ENCODE data around the gene CYBC1. TPM values are rescaled to one million over a fixed set of nuclear protein-coding genes. Genes with fewer than 3 reads are reported as not detected.
"Not testable (repeated sequence)": the region's sequence is repeated elsewhere in the genome, so short reads cannot be mapped to it uniquely, and the experiment has no call there.

CYBC1 gene
- polyA plus RNA-seq, 3 donors, result 43.7 to 56.5 (median 51.1) TPM

DNA sequence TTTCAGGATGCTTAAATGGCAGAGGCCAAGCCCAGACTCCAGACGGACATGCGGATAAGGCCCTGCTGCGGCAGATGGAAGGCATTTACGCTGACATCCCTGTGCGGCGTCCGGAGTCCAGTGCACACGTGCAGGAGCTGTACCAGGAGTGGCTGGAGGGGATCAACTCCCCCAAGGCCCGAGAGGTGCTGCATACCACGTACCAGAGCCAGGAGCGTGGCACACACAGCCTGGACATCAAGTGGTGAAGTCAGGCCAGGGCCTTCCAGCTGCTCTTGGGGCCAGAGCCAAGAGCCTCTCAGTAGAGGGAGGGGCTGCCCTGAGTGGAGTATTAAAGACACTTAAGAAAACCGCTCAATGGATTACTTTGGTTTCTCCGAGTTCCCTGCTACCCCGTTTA lies 37.4 kb upstream of the CYBC1 start:
- DNase-seq (ENCODE audit: extremely low read depth in 1 of 11, low read depth in 9 of 11, low spot score in 4 of 11), result no peak

DNA sequence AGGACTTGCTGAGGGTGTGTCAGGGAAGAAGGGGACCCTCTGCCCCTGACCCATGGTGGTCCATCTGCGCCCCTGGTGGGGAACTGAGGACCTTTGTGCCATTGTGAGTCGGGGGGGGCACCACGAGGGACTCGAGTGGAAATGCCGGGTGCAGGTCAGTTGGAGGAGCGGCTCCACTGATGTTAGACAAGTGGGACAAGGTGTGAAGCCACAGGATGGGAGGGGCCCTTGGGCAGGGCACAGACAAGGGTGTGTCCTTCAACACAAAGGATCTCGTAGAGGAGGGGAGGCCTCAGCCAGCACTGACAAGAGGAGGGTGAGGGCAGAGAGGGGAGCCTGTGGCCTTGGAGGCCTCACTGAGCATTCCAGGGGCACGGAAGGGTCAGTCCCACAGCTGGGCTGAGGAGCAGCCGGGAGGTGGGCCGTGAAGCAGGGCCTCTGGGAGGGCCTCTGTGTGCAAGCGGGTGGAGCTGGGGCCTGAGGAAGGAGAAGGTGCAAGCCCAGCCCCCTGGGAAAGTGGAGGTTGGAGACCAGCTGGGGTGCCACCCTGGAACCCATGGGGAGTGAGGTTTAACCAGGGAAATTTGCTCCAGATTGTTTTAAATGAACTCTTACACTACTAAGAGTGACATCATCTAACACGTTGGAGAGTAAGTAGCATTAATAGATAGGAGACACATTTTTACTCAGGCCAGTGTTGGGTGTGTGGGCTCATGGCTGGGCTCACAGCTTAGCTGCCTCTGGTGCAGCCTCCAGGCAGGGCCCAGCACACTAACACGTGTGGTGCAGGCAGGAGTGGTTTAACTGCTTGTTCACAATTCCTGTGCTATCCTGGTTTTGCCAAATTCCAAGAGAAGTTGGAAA lies 35.9 kb upstream of the CYBC1 start:
- DNase-seq (ENCODE audit: extremely low read depth in 1 of 11, low read depth in 9 of 11, low spot score in 4 of 11), result no peak

DNA sequence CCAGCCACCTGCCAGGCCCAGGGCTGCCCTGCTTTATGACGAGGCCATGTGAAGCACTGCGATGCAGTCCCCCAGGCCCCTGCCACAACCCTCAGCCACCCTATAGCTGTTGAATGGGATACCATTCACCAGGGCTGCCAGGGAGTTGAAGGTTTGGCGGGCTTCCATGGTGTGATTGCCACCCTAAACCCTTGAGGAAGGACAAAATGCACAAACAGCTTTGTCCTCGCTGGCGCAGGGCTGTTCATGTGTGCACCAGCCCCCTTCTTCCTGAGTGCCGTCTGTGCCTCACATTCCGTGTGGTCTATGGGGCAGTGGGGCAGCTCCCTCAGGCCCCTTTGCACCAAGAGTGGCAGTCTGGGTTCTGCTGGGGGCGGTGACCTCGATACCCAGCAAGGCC lies 33.3 kb upstream of the CYBC1 start:
- no peak for DNase-seq (ENCODE audit: extremely low read depth in 1 of 11, low read depth in 9 of 11, low spot score in 4 of 11)

DNA sequence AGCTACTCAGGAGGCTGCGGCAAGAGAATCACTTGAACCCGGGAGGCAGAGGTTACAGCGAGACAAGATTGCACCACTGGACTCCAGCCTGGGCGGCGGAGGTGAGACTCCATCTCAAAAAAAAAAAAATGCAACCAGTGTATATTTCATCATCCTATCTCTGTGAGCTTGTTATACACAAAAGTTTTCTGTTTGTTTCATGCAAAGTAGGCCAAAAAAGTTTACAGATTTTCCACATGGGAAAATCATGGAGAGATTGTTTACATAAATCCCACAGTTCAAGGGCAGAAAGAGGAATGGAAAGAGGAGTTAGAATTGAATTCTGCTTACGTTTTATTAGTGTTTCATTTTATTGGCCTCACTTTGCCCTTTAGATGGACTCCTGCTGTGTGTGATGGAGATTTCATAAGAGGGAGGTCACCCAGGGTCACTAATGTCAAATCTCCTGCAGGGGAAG lies 32.7 kb upstream of the CYBC1 start:
- DNase-seq (ENCODE audit: extremely low read depth in 1 of 11, low read depth in 9 of 11, low spot score in 4 of 11), result no peak

DNA sequence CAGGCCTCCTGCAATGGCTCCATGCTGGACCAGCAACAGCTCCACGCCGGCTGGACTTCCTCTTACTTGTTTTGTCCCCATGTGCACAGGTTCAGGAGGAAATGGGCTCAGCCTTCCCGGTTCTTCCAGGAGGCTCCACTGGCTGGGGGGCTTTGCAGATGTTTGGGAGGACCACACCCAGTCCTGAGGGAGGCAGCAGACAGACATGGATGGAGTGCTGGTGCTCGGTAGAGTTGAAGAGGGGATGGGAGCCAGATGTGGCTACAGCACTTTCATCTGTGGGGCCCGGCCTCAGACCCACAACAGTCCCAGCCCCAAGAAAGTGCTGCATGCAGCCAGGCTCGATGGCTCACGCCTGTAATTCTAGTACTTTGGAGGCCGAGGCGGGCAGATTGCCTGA lies 29.8 kb upstream of the CYBC1 start:
- DNase-seq (ENCODE audit: extremely low read depth in 1 of 11, low read depth in 9 of 11, low spot score in 4 of 11), result no peak

DNA sequence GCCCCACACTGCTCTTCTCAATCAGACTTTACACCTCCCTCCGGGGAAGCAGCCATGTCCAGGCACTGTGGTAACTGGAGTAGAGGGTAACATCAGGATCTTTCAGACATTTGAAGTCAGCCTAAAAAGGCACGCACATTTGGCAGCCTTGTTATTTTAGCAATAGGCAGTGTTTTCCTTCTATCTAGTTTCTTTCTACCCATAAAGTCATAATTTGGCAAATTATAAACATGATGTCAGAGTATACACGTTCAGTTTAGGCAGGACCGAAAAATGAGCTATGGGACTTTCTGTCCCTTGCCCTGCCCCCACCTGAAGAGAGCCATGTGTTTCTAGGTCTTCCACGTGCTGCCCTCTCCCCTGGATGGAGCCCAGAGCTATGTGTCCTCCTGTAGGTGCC lies 29.1 kb upstream of the CYBC1 start:
- DNase-seq (ENCODE audit: extremely low read depth in 1 of 11, low read depth in 9 of 11, low spot score in 4 of 11), result no peak

DNA sequence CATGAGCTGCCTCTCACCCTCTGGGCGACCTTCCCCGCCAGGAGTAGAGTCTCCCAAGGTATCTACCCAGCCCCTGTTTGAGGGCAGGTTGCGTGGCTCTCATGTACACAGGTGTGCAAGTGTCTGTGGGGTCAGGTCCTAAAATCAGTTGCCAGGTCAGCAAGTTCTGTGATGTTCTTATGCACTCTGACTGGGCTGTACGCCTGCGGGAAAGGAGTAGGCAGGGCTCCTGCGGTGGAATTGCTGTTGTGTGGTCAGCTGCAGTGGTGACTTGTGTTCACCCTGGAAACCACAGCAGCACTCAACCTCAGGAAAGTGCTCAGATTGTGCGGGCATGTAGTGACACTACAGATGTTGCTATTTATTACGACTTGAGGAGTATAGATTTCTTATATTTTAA lies 27.4 kb upstream of the CYBC1 start:
- DNase-seq (ENCODE audit: extremely low read depth in 1 of 11, low read depth in 9 of 11, low spot score in 4 of 11), result no peak

DNA sequence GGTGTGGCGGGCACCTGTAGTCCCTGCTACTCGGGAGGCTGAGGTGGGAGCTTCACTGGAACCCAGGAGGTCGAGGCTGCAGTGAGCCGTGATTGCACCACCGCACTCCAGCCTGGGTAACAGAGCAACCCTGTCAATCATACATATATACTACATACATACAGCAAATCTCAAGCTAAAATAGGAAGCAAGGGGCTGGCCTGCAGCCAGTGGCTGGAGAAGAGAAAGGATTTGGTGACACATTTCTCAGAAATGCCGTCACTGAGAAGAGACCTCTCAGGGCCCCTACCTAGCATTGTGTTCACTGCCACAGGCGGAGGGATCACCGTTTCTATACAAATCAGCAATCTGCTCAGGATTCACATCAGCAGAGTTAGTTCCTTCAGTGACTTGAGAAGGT lies 24.9 kb upstream of the CYBC1 start:
- no peak for DNase-seq (ENCODE audit: extremely low read depth in 1 of 11, low read depth in 9 of 11, low spot score in 4 of 11)

DNA sequence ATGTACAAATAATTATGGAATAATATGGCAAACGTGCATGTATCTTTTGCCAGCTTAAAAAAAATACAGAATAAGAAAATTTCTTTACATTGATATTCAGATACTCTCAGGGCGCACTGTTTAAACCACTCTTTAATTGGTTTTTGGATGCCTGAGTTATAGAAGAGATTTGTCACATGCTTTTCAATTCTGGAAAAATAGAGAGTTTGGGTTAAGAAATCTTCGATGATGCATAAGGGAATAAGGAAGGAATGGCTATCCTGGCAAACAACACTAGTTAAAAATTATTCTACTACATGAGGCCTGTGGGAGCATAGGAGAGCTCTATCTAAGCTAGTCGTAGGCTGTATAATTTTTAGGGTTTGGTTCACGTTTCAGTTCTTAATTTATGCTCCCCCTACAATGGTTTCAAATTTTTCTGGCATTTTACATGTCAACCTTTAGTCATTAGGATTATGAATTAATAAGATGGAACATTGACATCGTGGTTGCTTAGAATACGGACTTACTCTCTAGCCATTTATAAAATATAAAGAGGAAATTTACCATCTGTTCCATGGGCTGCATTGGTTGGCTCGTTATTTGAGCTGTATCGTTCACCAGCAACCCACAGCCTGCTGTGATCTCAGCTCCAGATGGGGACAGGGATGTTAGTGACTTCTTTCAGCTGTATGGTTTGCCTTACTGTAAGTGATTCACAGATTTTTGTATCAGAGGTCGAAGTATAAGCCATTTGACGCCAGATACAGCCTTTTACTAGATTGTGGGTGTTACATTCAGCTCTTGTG lies 23.9 kb upstream of the CYBC1 start:
- no peak for DNase-seq (ENCODE audit: extremely low read depth in 1 of 11, low read depth in 9 of 11, low spot score in 4 of 11)

DNA sequence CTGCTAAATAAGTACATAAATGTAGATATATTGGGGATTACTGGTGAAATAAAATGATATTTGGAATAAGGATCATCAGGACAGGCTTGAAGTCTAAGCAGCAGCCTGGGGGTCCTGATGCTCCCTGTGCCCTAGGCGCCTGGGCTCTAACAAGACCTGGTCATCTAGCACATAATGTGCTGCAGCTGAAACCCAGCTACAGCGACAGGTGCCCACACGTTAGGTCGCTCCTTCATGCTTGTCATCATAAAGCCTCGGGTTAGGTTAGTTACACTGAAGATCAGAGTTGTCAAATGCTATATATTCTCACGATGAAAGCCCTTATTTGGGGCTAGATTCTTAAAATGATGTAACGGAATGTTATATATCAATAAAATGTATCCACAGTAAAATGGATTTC lies 19.5 kb upstream of the CYBC1 start:
- DNase-seq (ENCODE audit: extremely low read depth in 1 of 11, low read depth in 9 of 11, low spot score in 4 of 11), result no peak

DNA sequence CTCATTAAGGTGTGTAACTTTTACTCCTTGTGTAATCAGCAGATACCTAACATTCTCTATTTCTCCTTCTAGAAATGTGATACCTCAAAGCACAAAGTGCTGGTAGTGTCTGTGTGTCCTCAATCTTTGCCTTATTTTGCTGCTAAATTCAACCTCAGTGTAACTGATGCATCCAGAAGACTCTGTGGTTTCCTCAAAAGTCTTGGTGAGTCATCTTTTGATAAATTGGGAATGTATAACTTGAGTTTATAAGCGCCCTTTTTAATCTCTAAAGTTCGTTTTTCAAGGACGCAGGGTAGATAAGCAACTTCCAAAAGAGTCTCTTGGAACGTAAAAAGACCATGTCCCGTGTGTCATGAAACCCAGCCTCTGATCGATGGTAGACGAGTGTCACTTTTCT lies 18.1 kb upstream of the CYBC1 start:
- DNase-seq (ENCODE audit: extremely low read depth in 1 of 11, low read depth in 9 of 11, low spot score in 4 of 11), result no peak

DNA sequence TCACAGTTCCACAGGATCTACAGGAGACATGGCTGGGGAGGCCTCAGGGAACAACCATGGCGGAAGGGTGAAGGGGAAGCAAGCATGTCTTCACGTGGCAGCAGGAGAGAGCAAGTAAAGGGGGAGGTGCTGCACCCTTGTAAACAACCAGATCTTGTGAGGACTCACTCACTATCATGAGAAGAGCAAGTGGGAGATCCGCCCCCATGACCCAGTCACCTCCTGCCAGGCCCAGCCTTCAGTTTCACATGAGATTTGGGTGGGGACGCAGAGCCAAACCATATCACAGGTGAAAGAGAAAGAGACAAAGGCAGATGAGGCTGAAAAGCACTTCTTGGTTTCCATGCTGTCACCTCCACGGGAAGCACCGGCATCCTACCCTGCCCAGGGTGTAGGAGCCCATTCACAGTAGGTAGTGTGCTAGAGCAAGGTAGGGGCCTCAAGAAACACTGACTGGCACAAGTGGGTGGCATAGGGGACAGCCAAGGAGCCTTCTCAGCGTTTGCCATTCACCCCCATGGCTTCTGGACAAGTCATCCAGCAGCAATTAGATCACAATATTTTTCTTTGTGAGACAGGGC lies 14.6 kb upstream of the CYBC1 start:
- no peak for DNase-seq (ENCODE audit: extremely low read depth in 1 of 11, low read depth in 9 of 11, low spot score in 4 of 11)

DNA sequence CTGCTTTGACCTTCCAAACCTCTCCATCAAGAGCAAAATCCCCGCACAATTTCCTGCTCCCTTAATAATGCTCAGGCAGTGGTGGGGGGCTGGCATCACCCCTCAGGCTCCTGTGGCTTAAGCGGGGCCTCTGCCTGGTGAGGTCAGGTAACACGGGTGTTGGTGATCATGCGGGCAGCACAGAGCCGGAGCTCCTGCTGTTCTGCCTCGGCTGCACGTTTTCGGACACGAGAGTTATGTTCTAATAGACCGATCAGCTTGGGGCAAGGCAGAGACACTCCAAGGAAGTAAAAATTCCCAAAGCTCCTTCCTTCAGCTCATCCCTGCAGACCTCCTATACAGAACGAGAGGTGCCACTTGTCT lies 14.0 kb upstream of the CYBC1 start:
- no peak for DNase-seq (ENCODE audit: extremely low read depth in 1 of 11, low read depth in 9 of 11, low spot score in 4 of 11)

DNA sequence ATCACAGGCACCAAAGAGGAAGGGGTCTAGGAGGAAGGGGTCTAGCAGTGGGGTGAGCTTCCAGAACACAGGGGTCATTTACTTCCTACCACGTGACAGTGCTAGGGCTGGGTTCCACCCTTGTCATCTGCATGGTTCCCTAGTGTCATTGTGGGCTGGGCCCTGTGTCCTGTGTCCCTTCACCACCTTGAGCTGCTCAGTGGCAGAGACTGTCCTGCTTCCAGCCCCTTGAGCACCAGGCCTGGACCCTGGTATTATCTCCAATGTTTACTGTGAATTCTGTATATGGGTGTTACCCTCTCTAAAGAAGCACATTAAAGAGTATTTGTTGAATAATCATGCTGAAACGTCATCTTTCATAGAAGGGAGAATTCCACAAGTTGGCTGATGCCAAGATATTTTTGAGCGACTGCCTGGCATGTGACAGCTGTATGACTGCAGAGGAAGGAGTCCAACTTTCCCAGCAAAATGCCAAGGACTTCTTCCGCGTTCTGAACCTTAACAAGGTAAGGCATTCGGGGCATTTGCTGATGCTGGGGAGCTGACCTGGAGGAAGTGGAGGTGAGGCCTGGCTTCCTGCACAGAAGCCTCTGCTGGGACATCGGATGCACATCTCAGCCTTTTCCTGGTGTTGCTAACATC lies 13.5 kb upstream of the CYBC1 start:
- DNase-seq (ENCODE audit: extremely low read depth in 1 of 11, low read depth in 9 of 11, low spot score in 4 of 11), result no peak

DNA sequence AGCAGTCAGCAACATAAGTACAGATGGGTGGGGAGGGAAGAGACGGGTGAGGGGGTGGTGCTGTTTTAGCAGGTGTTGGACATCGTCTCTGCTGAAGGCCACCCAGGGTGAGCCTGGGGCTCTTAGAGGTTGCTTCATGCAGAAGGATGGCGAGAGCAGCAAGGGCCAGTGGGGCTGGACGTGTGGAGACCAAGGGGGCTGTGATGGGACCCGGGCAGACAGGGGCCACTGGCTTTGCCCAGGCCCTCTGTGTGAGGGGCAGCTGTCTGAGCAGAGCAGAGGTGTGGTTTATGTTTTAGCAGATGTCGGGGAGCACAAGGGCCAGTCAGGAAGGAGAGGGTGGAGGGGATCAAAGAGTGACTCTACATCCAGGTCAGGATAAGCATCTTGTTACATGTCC lies 12.8 kb upstream of the CYBC1 start:
- DNase-seq (ENCODE audit: extremely low read depth in 1 of 11, low read depth in 9 of 11, low spot score in 4 of 11), result no peak

DNA sequence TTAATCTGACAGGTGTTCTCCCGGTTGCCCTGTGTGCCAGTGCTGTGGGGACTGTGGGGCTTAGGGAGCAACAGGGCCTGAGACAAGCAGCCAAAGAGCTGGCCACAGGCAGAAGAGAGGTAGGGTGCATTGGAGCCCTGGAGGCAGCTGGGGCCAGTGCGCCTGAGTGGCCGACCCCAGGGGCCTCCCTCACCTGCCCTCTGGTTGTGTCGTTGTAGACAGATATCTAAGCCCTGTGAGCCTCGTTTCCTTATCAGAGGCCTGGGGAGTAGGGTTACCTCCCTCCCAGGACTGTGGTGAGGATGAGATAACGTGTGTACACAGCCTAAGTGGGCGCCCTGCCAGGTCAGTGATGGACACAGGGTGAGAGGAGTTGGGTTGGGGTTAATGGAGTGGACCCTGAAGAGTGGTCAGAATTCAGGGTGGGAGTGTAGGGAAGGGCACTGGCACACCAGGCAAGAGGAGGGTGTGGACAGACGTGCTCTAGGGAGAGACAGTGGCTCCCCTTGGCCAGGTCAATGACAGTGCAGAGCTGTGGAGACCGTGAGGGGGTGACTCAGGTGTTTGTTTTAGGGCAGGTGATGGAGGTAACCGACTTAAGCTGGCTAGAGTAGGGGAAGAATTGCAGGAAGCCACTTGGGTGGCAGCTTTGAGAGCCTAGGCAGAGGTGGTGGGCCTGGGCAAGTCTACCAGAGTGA lies 11.4 kb upstream of the CYBC1 start:
- DNase-seq (ENCODE audit: extremely low read depth in 1 of 11, low read depth in 9 of 11, low spot score in 4 of 11), result no peak

DNA sequence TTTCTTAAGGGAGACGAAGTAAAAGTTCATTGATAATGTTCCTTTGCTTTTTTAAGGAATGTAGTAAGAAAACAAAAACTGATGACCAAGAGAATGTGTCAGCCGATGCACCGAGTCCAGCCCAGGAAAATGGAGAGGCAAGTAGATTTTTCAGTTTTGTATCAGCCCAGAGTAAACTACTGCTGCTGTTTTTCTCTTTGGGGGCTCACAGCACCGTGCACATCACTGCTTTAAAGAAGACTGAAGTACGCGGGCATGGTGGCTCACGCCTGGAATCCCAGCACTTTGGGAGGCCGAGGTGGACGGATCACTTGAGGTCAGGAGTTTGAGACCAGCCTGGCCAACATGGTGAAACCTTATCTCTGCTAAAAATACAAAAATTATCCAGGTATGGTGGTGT lies 9.4 kb upstream of the CYBC1 start:
- DNase-seq (ENCODE audit: extremely low read depth in 1 of 11, low read depth in 9 of 11, low spot score in 4 of 11), result not testable (repeated sequence)

DNA sequence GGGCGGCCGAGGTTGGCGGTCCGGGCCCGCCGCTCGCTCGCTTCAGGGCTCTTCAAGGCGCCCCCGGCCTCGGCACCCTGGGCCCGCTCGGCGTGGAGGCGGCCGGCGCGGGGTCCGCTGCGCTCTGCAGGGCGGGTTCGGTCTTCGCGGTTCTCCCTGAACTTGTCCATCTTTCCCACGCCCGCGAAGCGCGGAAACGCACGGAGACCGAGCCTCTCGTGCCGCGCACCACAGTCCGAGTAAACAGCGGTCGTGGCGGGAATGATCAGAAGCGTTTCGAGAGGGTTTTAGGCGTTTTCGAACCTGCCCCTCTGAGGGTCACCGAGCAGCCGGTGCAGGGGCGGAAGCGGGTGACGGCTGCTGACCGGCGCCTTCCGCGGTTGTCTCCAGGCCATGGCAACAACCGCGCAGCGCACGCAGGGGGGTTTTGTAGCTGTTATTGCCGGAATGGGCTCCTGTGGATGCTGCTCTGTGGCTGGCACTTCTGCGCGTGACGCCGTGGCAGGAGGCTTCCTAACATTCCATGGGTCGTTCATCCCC lies 8.4 kb upstream of the CYBC1 start:
- no peak for DNase-seq (ENCODE audit: extremely low read depth in 1 of 11, low read depth in 9 of 11, low spot score in 4 of 11)

Data from renal cortex interstitium (tissue), 11 donors.